ENCODE measurements around the gene FTO. TPM values are rescaled to one million over a fixed set of nuclear protein-coding genes. Genes with fewer than 3 reads are reported as not detected.

FTO gene
- polyA plus RNA-seq, 3 donors: 16.8 to 51.0 (median 37.7) TPM

GRCh38 chr16:53966821-53967571 is 263.0 kb downstream of the FTO start:
- Histone ChIP-seq H3K27ac (ENCODE audit: low read depth in 1 of 2, low read length in 2 of 2) (no peak overlapping the region), H3K4me1 (ENCODE audit: control insufficient read depth in 1 of 2, insufficient read depth in 2 of 2, low read length in 2 of 2) (no peaks in the 10 kb centered on the region), H3K79me2 (ENCODE audit: insufficient read depth, low read length) (no peaks in the 10 kb centered on the region), H3K9me3 (replicated peaks in 1 of 2; ENCODE audit: control insufficient read depth in 1 of 2, insufficient read depth in 1 of 2, low read length in 2 of 2) (no peaks in the 10 kb centered on the region), H3K4me3 (replicated peaks in 1 of 3; ENCODE audit: low read depth in 2 of 3, low read length in 3 of 3) (no peak overlapping the region), H3K36me3 (replicated peaks in 1 of 2; ENCODE audit: control insufficient read depth in 1 of 2, insufficient read depth in 2 of 2, low read length in 2 of 2) (no peaks in the 10 kb centered on the region), H3K9ac (ENCODE audit: insufficient read depth, low read length, poor library complexity, severe bottlenecking) (no peak overlapping the region), H3K27me3 (ENCODE audit: control insufficient read depth in 2 of 2, insufficient read depth in 2 of 2, low read length in 2 of 2) (no peaks in the 10 kb centered on the region), H3K4me2 (replicated peaks; ENCODE audit: extremely low read depth, low read length, poor library complexity, severe bottlenecking) (no peak overlapping the region), H2AFZ (ENCODE audit: insufficient read depth, low read depth, low read length, poor library complexity, severe bottlenecking) (no peak overlapping the region), H4K20me1 (ENCODE audit: insufficient read depth, low read length) (no peaks in the 10 kb centered on the region)
- H3K27me3 Mint-ChIP-seq (ENCODE audit: low read depth in 3 of 3): no peaks in the 10 kb centered on the region
- no peak overlapping the region for H3K27ac Mint-ChIP-seq
- H3K9me3 Mint-ChIP-seq: peaks cover 0 to 1% (median 0%) of the 10 kb centered on the region in 7 donors
- peaks cover 1 to 4% of the 10 kb centered on the region in 2 donors for H3K36me3 Mint-ChIP-seq
- 93% methylated on average over 5 of the region's 14 CpGs for WGBS (ENCODE audit: insufficient coverage)
- no peaks in the 10 kb centered on the region for H3K4me1 Mint-ChIP-seq
- TF ChIP-seq CTCF (IDR thresholded peaks at IDR 0.05): no peak
- H3K4me3 Mint-ChIP-seq: no peak overlapping the region
- DNase-seq: no peak
- intact Hi-C loops (cut with micrococcal nuclease): no loop called here

DNA sequence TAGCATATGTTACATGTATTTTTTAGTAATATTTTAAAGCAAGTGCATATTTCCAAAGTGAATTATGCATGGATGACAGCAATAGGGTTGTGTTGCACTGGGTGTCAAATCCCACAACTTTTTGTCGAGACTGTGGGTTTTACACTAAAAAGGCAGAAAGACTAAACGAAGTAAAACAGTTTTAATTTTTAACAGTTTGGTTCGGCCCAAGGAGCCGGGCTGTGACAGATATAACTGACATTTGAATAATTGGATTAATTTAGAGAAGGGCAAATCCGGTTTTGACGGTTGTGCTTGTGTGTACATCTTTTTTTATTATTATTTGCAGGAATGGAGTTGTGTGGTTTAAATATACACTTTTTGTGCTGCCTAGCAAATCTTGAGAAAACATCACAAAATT is 263.6 kb downstream of the FTO start:
- Histone ChIP-seq H3K27ac (ENCODE audit: low read depth in 1 of 2, low read length in 2 of 2) (no peak overlapping the region), H3K9me3 (replicated peaks in 1 of 2; ENCODE audit: control insufficient read depth in 1 of 2, insufficient read depth in 1 of 2, low read length in 2 of 2) (no peaks in the 10 kb centered on the region), H3K4me2 (replicated peaks; ENCODE audit: extremely low read depth, low read length, poor library complexity, severe bottlenecking) (no peak overlapping the region), H2AFZ (ENCODE audit: insufficient read depth, low read depth, low read length, poor library complexity, severe bottlenecking) (no peak overlapping the region), H3K4me1 (ENCODE audit: control insufficient read depth in 1 of 2, insufficient read depth in 2 of 2, low read length in 2 of 2) (no peaks in the 10 kb centered on the region), H3K27me3 (ENCODE audit: control insufficient read depth in 2 of 2, insufficient read depth in 2 of 2, low read length in 2 of 2) (no peaks in the 10 kb centered on the region), H4K20me1 (ENCODE audit: insufficient read depth, low read length) (no peaks in the 10 kb centered on the region), H3K79me2 (ENCODE audit: insufficient read depth, low read length) (no peaks in the 10 kb centered on the region), H3K36me3 (replicated peaks in 1 of 2; ENCODE audit: control insufficient read depth in 1 of 2, insufficient read depth in 2 of 2, low read length in 2 of 2) (no peaks in the 10 kb centered on the region), H3K4me3 (replicated peaks in 1 of 3; ENCODE audit: low read depth in 2 of 3, low read length in 3 of 3) (no peak overlapping the region), H3K9ac (ENCODE audit: insufficient read depth, low read length, poor library complexity, severe bottlenecking) (no peak overlapping the region)
- no peak overlapping the region for H3K4me3 Mint-ChIP-seq
- WGBS (ENCODE audit: insufficient coverage): no CpG with 5 or more reads among the region's 6 CpGs
- H3K27ac Mint-ChIP-seq: no peak overlapping the region
- no peak for DNase-seq
- no peaks in the 10 kb centered on the region for H3K27me3 Mint-ChIP-seq (ENCODE audit: low read depth in 3 of 3)
- no peak for TF ChIP-seq CTCF (IDR thresholded peaks at IDR 0.05)
- H3K9me3 Mint-ChIP-seq: peaks cover 0 to 1% (median 0%) of the 10 kb centered on the region in 7 donors
- H3K36me3 Mint-ChIP-seq: peaks cover 1 to 4% of the 10 kb centered on the region in 2 donors
- intact Hi-C loops (cut with micrococcal nuclease): no loop called here
- no peaks in the 10 kb centered on the region for H3K4me1 Mint-ChIP-seq

Measured in CD14-positive monocyte (primary cell).